ENCODE data around the gene PBXIP1. TPM values are rescaled to one million over a fixed set of nuclear protein-coding genes. Genes with fewer than 3 reads are reported as not detected.

Gene PBXIP1
- total and polyA plus RNA-seq, 2 of the 13 experiments (the other 11 are each of a cell fraction or from before 2014, with no cell fraction given) = 16.3 to 31.9 TPM

DNA sequence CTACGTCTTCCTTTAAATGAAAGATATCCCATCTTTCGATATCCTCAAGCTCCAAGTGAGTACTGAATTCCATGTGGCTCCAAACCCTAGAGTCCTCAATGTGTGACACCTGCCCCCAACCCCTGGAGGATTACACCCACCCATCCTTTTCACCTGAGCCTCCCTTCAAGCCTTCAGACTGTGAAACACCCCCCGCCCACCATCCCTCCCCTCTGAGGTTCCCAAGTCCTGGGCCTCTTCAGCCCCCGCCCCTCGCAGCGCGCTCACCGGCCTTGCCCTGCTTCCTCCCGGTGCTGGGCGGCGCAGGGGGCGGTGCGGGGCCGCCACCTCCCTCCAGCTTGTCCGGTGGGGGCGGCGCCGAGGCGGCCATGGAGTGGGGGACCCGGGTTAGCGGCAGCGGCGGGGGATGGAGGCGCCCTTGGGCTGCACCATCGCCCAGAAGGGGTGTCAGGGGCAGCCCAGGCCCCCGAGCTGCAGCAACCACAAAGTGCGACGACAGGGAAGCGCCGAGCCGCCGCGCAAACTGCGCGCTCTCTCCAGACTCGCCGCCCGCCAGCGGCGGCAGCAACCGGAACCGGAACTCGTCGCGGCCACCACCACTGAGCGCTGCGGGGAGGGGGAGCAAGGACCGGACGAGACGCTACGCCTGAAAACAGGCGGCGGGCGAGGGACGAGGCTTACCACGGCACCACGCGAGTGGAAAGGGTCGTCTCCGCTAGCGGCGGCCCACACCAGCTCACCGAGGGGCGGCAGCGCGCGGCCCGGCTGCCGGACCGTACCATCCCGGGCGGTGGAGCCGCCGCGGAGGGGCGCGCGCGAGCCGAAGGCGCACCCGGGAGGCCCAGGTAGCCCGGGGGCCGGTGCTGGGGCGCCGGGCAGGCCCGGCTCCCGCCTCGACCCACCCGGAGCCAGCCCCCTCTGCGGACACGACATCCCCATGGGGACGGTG, 5.6 kb upstream of the PBXIP1 start, which contains the start of gene PYGO2 (continued):
- TF ChIP-seq, protein P1, sequence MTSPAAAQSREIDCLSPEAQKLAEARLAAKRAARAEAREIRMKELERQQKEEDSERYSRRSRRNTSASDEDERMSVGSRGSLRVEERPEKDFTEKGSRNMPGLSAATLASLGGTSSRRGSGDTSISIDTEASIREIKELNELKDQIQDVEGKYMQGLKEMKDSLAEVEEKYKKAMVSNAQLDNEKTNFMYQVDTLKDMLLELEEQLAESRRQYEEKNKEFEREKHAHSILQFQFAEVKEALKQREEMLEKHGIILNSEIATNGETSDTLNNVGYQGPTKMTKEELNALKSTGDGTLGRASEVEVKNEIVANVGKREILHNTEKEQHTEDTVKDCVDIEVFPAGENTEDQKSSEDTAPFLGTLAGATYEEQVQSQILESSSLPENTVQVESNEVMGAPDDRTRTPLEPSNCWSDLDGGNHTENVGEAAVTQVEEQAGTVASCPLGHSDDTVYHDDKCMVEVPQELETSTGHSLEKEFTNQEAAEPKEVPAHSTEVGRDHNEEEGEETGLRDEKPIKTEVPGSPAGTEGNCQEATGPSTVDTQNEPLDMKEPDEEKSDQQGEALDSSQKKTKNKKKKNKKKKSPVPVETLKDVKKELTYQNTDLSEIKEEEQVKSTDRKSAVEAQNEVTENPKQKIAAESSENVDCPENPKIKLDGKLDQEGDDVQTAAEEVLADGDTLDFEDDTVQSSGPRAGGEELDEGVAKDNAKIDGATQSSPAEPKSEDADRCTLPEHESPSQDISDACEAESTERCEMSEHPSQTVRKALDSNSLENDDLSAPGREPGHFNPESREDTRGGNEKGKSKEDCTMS (CRISPR knock-in tag; conservative IDR thresholded peaks at IDR 0.05) = no peak
- TF ChIP-seq PRPF4 (IDR thresholded peaks at IDR 0.05; ENCODE audit: low read depth, low read length, poor library complexity, severe bottlenecking) (no peak), HNF4A (CRISPR knock-in tag; IDR thresholded peaks at IDR 0.05) (0 out of 2 replicates have a peak, but pooled peaks have one; percentile 15), FIP1L1 (IDR thresholded peaks at IDR 0.05; ENCODE audit: borderline replicate concordance, insufficient read depth, low read depth, low read length) (no peak), RXRB (CRISPR knock-in tag; IDR thresholded peaks at IDR 0.05; ENCODE audit: borderline replicate concordance) (peak; percentile 51), ZNF383 (CRISPR knock-in tag; IDR thresholded peaks at IDR 0.05; ENCODE audit: borderline replicate concordance) (no peak), ZNF121 (CRISPR knock-in tag; IDR thresholded peaks at IDR 0.05) (no peak; the same call in 1 of the 2 replicates), MTA1 (CRISPR knock-in tag; IDR thresholded peaks at IDR 0.05; ENCODE audit: borderline replicate concordance) (peak; percentile 86; the same call in 1 of the 2 replicates), ZFX (CRISPR knock-in tag; IDR thresholded peaks at IDR 0.05; ENCODE audit: low read depth) (peak; percentile 77)
- TF ChIP-seq, protein P2, sequence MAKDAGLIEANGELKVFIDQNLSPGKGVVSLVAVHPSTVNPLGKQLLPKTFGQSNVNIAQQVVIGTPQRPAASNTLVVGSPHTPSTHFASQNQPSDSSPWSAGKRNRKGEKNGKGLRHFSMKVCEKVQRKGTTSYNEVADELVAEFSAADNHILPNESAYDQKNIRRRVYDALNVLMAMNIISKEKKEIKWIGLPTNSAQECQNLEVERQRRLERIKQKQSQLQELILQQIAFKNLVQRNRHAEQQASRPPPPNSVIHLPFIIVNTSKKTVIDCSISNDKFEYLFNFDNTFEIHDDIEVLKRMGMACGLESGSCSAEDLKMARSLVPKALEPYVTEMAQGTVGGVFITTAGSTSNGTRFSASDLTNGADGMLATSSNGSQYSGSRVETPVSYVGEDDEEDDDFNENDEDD (CRISPR knock-in tag; IDR thresholded peaks at IDR 0.05; ENCODE audit: borderline replicate concordance) = peak; percentile 64; the same call in 1 of the 2 replicates
- TF ChIP-seq, protein P3, sequence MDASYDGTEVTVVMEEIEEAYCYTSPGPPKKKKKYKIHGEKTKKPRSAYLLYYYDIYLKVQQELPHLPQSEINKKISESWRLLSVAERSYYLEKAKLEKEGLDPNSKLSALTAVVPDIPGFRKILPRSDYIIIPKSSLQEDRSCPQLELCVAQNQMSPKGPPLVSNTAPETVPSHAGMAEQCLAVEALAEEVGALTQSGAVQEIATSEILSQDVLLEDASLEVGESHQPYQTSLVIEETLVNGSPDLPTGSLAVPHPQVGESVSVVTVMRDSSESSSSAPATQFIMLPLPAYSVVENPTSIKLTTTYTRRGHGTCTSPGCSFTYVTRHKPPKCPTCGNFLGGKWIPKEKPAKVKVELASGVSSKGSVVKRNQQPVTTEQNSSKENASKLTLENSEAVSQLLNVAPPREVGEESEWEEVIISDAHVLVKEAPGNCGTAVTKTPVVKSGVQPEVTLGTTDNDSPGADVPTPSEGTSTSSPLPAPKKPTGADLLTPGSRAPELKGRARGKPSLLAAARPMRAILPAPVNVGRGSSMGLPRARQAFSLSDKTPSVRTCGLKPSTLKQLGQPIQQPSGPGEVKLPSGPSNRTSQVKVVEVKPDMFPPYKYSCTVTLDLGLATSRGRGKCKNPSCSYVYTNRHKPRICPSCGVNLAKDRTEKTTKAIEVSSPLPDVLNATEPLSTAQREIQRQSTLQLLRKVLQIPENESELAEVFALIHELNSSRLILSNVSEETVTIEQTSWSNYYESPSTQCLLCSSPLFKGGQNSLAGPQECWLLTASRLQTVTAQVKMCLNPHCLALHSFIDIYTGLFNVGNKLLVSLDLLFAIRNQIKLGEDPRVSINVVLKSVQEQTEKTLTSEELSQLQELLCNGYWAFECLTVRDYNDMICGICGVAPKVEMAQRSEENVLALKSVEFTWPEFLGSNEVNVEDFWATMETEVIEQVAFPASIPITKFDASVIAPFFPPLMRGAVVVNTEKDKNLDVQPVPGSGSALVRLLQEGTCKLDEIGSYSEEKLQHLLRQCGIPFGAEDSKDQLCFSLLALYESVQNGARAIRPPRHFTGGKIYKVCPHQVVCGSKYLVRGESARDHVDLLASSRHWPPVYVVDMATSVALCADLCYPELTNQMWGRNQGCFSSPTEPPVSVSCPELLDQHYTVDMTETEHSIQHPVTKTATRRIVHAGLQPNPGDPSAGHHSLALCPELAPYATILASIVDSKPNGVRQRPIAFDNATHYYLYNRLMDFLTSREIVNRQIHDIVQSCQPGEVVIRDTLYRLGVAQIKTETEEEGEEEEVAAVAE (CRISPR knock-in tag; IDR thresholded peaks at IDR 0.05; ENCODE audit: borderline replicate concordance) = peak; percentile 15; the same call in 1 of the 2 replicates
- TF ChIP-seq, protein P4, sequence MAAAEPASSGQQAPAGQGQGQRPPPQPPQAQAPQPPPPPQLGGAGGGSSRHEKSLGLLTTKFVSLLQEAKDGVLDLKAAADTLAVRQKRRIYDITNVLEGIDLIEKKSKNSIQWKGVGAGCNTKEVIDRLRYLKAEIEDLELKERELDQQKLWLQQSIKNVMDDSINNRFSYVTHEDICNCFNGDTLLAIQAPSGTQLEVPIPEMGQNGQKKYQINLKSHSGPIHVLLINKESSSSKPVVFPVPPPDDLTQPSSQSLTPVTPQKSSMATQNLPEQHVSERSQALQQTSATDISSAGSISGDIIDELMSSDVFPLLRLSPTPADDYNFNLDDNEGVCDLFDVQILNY (CRISPR knock-in tag; conservative IDR thresholded peaks at IDR 0.05) = no peak
- TF ChIP-seq, protein P5, sequence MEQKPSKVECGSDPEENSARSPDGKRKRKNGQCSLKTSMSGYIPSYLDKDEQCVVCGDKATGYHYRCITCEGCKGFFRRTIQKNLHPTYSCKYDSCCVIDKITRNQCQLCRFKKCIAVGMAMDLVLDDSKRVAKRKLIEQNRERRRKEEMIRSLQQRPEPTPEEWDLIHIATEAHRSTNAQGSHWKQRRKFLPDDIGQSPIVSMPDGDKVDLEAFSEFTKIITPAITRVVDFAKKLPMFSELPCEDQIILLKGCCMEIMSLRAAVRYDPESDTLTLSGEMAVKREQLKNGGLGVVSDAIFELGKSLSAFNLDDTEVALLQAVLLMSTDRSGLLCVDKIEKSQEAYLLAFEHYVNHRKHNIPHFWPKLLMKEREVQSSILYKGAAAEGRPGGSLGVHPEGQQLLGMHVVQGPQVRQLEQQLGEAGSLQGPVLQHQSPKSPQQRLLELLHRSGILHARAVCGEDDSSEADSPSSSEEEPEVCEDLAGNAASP (CRISPR knock-in tag; IDR thresholded peaks at IDR 0.05; ENCODE audit: borderline replicate concordance) = peak; percentile 37; the same call in 1 of the 2 replicates
- TF ChIP-seq, protein P6, sequence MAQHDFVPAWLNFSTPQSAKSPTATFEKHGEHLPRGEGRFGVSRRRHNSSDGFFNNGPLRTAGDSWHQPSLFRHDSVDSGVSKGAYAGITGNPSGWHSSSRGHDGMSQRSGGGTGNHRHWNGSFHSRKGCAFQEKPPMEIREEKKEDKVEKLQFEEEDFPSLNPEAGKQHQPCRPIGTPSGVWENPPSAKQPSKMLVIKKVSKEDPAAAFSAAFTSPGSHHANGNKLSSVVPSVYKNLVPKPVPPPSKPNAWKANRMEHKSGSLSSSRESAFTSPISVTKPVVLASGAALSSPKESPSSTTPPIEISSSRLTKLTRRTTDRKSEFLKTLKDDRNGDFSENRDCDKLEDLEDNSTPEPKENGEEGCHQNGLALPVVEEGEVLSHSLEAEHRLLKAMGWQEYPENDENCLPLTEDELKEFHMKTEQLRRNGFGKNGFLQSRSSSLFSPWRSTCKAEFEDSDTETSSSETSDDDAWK (CRISPR knock-in tag; IDR thresholded peaks at IDR 0.05) = no peak
